Activated CD8-positive, alpha-beta memory T cell treated with anti-CD3 and anti-CD28 coated beads, Interleukin-2, amount 50 U/mL, for 4 hours (primary cell): ENCODE data around the gene ANXA6.

Experiments
- DNase-seq: peaks from one replicate; pipeline ENCODE4 v3.0.0-alpha.2; 2020

The ANXA6 gene

DNA sequence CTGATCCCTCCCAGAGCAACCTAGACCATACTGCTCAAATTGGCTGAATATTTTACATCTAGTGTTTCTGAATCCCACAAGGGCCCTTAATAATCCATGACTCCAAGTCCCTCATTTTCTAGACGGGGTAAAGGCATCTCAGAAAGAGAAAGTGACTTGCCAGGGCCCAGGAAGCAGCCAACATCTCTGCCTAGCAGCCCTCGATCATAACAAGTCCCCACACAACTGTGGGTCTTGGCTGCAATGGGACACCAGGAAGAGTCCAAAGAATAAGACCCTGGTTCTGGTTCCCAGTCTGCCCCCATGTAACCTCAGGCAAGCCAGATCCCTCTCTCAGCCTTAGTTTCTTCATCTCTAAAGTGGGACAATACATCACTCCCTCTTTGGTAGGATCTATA, 6.3 kb downstream of the ANXA6 start:
- no peak for DNase-seq

DNA sequence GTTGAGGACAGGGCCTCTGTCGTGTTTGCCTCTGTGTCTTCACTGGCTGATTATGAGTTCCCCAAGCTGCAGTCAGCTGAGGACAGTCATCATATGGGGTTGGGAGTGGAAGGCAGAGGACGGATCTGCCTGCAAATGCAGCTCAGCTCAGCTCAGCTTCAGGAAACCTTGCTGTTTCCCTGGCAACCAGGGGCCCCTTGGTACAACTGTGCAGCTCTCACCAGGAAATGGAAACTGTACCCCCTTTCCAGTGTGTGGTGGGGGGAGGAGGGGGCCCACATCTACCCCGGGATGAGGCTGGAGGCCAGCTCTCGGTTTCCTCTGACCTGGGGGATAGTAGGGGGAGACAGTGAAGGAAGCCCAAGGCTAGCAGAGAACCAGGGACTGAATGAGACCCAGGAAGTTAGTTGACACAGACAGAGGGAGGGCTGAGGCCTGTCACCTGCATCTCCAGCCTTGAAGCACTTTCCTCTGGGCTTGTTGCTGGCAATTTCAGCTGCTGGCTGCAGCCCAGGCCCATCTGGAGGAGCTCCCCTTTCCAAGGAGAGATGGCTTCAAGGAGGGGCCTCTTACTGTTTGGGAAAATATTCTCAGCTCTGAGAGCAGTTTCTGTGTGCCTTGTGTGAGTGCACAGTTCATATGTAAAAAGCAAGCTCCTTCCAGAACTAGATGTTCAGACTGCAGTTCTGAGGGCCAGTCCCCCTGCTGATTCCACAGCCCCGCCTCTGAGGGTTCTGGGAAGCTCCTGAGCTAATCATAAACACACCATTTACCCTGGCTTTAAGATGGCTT, 6.9 kb downstream of the ANXA6 start:
- DNase-seq = peak; percentile 59

DNA sequence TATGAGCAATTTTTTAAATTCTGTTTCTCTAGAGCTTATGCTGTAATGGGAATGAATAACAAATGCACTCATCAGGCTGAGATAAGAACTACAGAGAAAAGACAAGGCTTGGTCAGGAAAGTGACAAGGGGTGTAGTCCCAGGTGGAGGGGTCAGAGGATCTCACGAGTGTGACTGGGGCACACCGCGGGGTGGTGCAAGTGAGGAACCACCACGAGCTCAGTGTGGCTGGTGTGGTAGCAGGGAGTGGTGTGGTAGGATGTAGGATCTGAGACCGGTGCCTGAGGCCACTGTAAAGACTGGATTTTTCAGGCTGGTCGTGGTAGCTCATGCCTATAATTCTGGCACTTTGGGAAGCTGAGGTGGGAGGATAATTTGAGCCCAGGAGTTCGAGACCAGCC, 9.0 kb downstream of the ANXA6 start:
- DNase-seq = no peak

- DNase-seq = no peak
Observed at GRCh38 chr5:151147033-151147432, 10.5 kb downstream of the ANXA6 start.

- no peak for DNase-seq
Observed at GRCh38 chr5:151146061-151146460, 11.5 kb downstream of the ANXA6 start.

DNA sequence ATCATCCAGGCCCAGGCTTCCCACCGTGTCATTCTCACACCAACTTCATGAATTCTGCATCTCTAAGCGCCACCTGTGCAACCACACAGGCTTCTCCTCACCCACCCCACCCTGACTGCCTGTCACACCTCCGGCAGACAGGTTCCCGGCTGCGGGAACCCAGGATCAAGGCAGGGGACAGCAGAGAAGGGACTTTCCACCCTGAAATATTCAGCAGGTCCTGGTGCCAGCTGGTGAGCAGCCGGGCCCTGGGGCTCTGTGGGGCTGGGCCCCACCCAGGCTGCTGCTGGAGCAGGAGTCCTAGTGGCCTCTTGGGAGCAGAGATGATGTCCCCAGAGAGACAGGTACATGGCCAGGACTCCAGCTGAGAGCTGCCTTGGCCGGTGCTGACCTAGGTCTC, 12.7 kb downstream of the ANXA6 start:
- DNase-seq = no peak

DNA sequence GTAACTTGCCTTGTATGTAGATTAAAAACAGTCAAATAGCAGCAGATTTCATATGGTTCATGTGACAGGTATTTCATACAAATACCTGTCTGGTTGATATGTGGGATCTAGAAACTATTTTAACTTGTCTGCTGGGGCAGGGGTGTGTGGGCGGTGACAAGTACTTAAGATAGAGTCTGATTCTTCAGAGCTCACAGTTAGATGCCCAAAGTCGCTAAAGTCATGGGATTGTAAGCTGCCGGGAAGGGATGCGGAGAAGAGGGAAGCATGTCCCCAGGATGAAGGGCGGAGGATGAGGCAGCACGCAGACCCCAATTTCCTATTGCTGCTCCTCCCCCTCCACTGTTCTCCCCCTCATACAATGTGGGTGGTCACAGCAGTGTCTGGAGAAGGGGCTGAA, 13.3 kb downstream of the ANXA6 start:
- DNase-seq = no peak

- no peak for DNase-seq
Observed at GRCh38 chr5:151143645-151144044, 13.9 kb downstream of the ANXA6 start.

DNA sequence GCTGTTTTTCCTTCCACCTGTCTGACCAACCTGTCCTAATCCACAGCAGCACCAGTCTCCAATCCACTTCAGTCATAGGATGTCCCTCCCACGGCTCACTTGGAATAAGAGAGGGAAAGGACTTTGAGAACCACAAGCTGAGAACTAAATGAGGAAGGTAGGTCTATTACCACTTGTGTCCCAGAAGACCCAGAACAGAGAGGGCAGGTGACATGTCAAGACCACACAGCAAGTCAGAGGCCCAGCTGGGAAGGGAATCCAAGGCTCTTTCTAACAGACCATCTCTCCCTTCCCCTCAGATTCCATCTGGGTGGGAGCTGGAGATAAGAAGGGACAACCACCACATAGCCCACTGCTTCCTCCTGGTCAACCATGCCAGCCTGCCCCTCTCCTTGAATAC, 14.6 kb downstream of the ANXA6 start:
- DNase-seq = no peak

DNA sequence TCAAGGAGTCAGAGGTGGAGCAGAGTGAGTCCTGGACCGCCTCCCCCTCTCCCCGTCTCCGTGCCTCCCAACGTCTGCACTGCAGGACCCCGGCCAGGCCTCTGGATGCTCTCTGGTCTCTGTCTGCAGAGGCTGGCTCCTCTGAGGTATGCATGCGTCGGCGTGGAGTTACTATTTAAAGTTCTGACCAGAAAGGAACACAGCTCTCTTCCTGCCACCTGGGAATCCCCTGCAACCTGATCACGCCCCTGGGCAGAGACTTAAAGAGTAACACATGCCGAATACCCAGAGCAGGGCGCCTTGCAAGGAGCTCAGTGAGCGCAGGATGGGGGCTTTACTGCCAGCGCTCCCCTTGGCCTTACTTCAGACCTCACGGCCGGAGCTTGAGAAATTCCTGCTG, 16.0 kb downstream of the ANXA6 start:
- DNase-seq = peak; percentile 62

GRCh38 chr5:151140686-151141459, 16.7 kb downstream of the ANXA6 start:
- no peak for DNase-seq

DNA sequence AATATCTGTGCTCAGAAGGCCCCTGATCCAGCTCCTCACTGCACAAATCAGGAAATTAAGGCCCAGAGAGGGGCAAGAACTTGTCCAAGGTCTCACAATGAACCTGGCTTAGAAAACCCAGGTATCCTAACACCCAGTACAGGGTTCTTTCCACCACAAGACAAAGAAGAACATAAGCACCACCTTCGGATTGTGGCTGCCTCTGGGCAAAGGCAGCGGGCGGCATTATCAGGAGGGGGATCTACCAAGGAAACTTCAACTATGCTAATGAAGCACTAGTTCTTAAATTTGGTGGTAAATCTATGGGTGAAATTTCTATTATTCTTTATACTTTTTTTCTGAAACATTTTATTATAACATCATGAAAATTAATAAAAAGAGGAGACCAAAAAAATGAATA, 17.9 kb downstream of the ANXA6 start:
- no peak for DNase-seq

- DNase-seq = no peak
Observed at GRCh38 chr5:151139015-151139414, 18.6 kb downstream of the ANXA6 start.

- no peak for DNase-seq
Observed at GRCh38 chr5:151138114-151138513, 19.5 kb downstream of the ANXA6 start.

DNA sequence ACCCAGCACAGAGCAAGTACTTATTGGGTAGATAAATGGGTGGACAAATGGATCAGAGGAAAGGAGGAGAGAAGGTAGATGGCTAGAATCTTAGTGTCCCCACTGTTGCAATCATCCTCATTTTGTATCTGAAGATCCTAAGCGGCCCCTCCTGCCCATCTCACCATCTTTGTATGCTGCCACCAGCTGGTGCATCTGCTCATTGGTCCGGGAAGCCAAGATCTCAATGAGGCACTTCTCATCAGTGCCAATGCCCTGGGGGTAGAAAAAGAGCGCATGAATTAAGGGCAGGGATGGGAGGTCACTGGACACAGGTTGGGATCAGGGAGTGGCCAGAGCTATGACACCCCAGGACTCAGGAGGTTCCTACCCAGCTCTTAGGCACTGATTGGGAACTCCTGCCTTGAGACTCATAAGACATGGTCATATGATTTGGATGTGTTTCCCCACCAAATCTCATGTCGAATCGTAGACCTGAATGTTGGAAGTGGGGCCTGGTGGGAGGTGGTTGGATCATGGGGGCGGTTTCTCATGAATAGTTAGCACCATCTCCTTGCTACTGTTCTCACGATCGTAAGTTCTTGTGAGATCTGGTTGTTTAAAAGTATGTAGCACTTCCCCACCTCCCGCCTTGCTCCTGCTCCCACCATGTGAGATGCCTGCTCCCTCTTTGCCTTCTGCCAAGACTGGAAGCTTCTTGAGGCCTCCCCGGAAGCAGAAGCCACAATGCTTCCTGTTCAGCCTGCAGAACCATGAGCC, 20.3 kb downstream of the ANXA6 start:
- no peak for DNase-seq

- no peak for DNase-seq
Observed at GRCh38 chr5:151134228-151134627, 23.4 kb downstream of the ANXA6 start.

DNA sequence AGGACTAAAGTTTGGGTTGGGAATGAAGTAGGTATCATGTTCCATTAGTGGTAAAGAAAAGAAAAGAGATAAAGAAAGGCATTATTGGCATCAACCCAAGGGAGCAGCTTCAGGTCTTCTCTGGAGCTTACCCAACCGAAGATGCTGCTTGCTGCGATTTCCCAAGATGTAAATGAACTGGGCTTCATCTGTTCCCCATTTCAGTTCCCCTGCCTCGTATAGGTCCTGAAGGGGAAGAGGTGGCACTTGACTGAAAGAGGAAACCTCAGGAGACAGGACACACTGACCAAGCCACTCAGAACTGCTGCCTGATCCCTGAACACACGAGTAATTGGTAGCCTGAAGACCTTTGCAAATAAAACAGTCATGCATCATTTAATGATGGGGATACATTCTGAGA, 24.6 kb downstream of the ANXA6 start:
- no peak for DNase-seq

DNA sequence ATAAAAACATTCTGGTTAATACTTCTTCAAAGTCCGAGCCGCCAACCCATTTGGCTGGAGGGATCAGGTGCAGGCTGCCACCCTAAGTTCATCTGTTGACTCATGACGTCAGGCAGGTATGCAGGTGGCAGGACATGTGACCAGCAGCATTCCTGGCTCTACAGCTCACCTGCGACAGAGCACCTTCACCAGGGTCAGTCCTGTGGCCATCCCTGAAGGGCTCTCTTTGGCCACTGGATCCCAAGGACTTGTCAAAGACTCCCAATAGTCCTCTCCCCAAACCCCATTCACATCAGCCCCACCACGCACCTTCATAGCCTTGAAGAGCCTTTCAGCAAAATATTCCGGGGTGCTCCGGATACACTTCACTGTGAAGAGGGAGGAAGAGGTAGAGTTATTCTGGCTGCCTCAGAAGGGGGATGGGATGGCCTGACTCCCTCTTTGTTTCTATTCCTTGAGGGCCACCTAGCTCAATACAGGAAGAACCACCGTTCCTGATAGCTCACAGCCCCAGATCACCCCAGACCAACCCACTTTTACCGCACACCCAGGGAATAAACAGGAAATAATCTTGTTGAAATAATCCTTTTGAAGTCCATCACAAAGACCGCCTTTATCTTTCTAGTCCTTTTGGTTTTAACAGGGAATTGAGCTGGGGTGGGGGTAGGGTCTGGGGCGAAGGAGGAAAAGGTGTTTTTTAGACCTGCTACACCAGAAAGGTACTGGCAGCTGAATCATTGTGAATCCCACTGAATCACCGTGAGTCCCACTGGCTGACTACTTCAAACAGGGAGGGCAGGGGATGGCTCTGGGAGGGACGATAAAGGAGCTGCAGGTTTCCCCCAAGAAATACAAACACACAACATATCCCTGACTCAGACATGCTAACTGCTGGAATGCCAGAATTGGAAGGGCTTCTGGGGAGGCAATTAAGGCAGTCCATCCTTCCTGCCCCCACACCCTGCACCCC, 26.4 kb downstream of the ANXA6 start:
- DNase-seq = no peak

GRCh38 chr5:151130235-151130921, 27.2 kb downstream of the ANXA6 start:
- no peak for DNase-seq

DNA sequence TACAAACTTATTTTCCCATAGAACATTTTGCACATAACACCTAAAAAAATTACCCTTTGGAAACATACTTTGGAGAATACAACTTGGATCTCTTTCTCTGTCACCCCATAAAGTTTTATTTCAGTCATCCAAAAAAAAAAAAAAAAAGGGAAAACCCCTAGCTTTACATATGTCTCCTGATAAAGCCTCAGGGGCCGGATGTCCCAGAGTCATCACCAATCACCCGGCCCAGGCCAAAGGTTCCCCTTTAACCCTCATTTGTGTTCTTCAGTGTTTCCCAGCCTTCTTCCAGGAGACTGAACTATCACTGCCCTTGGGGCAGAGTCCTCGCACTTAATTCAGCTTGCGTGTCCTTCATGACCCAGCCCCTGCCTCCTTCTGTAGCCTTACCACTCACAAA, 28.8 kb downstream of the ANXA6 start:
- DNase-seq = no peak

GRCh38 chr5:151127926-151128325, 29.7 kb downstream of the ANXA6 start:
- DNase-seq = no peak

DNA sequence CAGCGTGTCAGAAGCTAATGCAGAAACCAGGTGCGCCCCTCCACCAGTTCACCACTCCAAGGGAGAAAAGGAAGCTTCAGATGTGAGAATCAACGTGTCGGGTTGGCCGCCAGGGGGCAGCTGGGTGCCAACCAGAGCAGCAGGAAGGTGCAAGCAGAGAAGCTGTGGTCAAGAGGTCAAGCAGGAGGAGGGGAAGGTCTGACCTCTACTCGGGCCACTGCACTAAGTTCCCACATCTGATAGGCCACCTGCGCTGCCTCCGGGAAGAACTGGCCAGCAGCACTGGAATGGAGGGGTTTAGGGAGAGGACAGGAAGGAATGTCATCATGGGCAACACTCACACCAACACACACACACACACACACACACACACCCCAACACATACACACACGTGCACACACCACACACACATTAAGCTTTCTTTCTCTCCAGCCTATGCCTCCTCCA, 31.4 kb downstream of the ANXA6 start:
- DNase-seq = peak; percentile 68
